Liver (tissue), 3 donors: ENCODE measurements around the gene ARL6IP6.
"Not testable (repeated sequence)": the region's sequence is repeated elsewhere in the genome, so short reads cannot be mapped to it uniquely, and the experiment has no call there.

Experiments
- CTCF ChIP-seq: fragments of 150-350 bp; IDR thresholded peaks from 2 replicates; pipeline ENCODE4 v1.5.1; 2017; ENCODE audit warnings: improper control_type of control experiment, low read depth, low read length; ENCODE audit not compliant: missing input control
- EGR1 ChIP-seq, 2 donors: IDR thresholded peaks; 2 replicates each; pipeline ENCODE4 v1.6.1; 2016 to 2018; ENCODE audit warnings: antibody characterized with exemption in 2 of 2, low read depth in 2 of 2
- JUND ChIP-seq, 2 donors: IDR thresholded peaks; 2 replicates each; pipeline ENCODE4 v1.6.1; 2016; ENCODE audit warnings: antibody characterized with exemption in 2 of 2
- RAD21 ChIP-seq, 2 donors: IDR thresholded peaks; 2 replicates each; pipeline ENCODE4 v1.6.1; 2016; ENCODE audit warnings: antibody characterized with exemption in 2 of 2, mild to moderate bottlenecking in 2 of 2
- TAF1 ChIP-seq: conservative IDR thresholded peaks from 2 replicates; pipeline ENCODE4 v1.6.1; 2016; ENCODE audit warnings: antibody characterized with exemption, mild to moderate bottlenecking
- donor health status: healthy.
- donor health status: healthy.

GRCh38 chr2:152763208-152763607 is 44.8 kb downstream of the ARL6IP6 start:
- TF ChIP-seq RAD21 (IDR thresholded peaks at IDR 0.05); EGR1 (IDR thresholded peaks at IDR 0.05; ENCODE audit: low read depth in 2 of 2); TAF1; CTCF; JUND (IDR thresholded peaks at IDR 0.05): not testable (repeated sequence)
